H54 (cell line): ENCODE data around the gene IRF9.

Experiments used
- DNase-seq: peaks from one replicate; pipeline ENCODE4 v3.0.0; 2011; ENCODE audit warnings: low spot score, mixed read lengths; ENCODE audit not compliant: insufficient read length
- FAIRE-seq: peaks from 3 replicates; lab custom pipeline; 2011; peaks lifted over from hg19 to GRCh38; lab: Jason Lieb, UNC
- POLR2A ChIP-seq: IDR thresholded peaks from 2 replicates; pipeline ENCODE4 v1.6.1; 2011; ENCODE audit warnings: low read depth, mild to moderate bottlenecking, low read length

IRF9 gene

GRCh38 chr14:24146978-24147760 lies 13.9 kb upstream of the IRF9 start, which contains the start of gene RNF31:
Gene RNF31, plus strand, starts transcription at chr14:24147498. Its CDS starts 201 bp downstream, at chr14:24147699.
- FAIRE-seq (peak; percentile 61), DNase-seq (peak; percentile 75)
- TF ChIP-seq POLR2A, result peak; percentile 50; the same call in 1 of the 2 replicates

GRCh38 chr14:24147761-24148428 lies 13.2 kb upstream of the IRF9 start:
- no peak for TF ChIP-seq POLR2A
- DNase-seq (no peak), FAIRE-seq (no peak)

DNA sequence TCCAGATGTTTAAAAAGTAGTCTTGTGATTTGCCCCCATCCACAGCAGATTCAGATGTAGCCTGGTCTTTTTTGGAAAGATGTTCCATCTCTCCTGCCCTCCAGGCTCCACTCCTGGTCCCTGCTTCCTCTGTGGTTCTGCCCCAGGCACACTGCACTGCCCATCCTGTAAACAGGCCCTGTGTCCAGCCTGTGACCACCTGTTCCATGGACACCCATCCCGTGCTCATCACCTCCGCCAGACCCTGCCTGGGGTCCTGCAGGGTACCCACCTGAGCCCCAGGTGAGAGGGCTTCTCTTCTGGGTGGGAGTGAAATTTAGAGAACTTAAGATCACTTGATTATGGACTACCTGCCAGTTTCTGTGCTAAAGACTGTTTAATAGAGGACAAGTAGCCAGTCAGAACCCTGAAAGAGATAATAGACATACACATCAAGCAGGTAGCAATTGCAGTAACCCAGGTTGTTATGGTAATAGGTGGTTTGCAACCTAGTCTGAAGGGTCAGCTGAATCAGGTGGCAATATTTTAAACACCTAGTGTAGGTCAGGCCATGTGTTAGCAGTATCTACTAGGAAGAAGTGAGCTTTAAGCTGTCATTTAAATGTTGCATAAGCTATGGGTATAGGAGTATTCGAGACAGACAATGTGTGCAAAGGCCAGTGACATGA lies 11.6 kb upstream of the IRF9 start:
- no peak for DNase-seq
- no peak for FAIRE-seq
- no peak for TF ChIP-seq POLR2A

DNA sequence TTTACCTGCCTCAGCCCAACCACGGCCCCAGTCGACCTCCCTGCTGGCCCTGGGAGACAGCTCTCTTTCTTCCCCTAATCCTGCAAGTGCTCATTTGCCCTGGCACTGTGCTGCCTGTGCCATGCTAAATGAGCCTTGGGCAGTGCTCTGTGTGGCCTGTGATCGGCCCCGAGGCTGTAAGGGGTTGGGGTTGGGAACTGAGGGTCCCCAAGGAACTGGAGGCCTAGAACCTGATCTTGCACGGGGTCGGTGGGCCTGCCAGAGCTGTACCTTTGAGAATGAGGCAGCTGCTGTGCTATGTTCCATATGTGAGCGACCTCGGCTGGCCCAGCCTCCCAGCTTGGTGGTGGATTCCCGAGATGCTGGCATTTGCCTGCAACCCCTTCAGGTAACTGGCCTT lies 11.0 kb upstream of the IRF9 start:
- DNase-seq (no peak), FAIRE-seq (no peak)
- TF ChIP-seq POLR2A, result no peak

GRCh38 chr14:24150567-24150966 lies 10.5 kb upstream of the IRF9 start:
- no peak for TF ChIP-seq POLR2A

DNA sequence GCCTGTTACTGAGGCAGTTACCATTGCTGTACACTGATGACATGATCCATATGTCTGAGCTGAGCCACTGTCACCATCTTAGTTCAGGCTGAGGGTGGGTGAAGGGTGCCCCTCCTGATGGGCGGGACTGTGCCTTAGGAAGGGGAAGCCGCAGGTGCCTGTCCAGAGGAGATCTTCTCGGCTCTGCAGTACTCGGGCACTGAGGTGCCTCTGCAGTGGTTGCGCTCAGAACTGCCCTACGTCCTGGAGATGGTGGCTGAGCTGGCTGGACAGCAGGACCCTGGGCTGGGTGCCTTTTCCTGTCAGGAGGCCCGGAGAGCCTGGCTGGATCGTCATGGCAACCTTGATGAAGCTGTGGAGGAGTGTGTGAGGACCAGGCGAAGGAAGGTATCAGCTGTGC lies 10.1 kb upstream of the IRF9 start:
- TF ChIP-seq POLR2A, result no peak
- FAIRE-seq (no peak), DNase-seq (no peak)

More at GRCh38 chr14:24150567-24150966, 10.5 kb upstream of the IRF9 start:
- DNase-seq (no peak), FAIRE-seq (no peak)

DNA sequence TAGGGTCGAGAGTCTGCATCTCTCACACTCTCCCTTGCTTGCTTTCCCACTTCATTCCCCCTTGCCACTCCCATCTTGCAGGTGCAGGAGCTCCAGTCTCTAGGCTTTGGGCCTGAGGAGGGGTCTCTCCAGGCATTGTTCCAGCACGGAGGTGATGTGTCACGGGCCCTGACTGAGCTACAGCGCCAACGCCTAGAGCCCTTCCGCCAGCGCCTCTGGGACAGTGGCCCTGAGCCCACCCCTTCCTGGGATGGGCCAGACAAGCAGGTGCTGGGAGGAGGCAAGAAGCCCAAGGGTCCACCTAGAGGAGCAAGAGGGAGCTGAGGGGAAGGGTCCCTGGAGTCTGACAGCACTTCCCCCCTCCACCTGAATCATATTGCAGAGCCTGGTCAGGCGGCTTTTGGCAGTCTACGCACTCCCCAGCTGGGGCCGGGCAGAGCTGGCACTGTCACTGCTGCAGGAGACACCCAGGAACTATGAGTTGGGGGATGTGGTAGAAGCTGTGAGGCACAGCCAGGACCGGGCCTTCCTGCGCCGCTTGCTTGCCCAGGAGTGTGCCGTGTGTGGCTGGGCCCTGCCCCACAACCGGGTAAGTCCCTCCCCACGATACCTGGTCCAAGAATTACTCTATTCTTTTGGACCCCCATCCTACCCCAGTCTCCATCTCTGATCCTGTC lies 9.5 kb upstream of the IRF9 start:
- no peak for TF ChIP-seq POLR2A
- FAIRE-seq (no peak), DNase-seq (no peak)

DNA sequence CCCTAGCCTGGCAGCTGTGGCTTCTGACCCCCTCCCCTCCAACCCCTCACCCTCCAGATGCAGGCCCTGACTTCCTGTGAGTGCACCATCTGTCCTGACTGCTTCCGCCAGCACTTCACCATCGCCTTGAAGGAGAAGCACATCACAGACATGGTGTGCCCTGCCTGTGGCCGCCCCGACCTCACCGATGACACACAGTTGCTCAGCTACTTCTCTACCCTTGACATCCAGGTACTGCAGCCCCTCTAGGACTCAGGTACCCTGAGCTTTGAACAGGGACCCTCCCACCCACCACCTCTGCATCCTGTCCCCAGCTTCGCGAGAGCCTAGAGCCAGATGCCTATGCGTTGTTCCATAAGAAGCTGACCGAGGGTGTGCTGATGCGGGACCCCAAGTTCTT lies 6.0 kb upstream of the IRF9 start:
- FAIRE-seq (no peak), DNase-seq (no peak)
- no peak for TF ChIP-seq POLR2A

- FAIRE-seq (no peak), DNase-seq (no peak)
- no peak for TF ChIP-seq POLR2A
Observed at GRCh38 chr14:24156840-24157239, 4.2 kb upstream of the IRF9 start.

DNA sequence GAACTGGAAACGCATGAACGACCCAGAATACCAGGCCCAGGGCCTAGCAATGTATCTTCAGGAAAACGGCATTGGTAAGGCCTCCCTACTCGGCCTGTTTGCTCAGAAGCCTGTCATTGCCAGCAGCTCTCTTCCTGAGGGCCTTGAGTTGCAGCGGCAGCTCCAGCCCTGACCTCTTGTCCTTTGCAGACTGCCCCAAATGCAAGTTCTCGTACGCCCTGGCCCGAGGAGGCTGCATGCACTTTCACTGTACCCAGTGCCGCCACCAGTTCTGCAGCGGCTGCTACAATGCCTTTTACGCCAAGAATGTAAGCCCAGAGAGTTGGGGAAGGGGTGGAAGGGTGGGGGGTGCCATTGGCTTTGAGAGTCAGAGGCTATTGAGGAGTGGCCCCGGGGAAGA lies 3.7 kb upstream of the IRF9 start:
- no peak for FAIRE-seq
- TF ChIP-seq POLR2A, result no peak
- DNase-seq, result no peak

GRCh38 chr14:24159777-24160498 lies 1.1 kb upstream of the IRF9 start:
- DNase-seq, result no peak
- no peak for FAIRE-seq
- TF ChIP-seq POLR2A, result no peak

DNA sequence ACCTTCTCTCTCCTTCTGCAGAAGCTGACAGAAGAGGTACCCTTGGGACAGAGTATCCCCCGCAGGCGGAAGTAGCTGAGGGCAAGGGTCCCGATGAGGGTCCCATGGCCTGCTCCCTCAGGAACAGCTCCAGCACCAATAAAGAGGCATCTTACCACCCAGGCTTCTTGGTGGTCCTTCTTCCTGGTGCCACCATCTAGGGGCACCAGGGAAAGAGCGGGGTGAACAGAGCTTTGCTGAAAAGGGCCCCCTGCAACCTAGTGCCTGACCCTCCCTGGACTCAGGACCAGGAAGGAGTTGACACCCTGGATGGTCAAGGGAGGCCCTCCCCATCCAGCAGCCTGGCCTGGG lies 591 bp upstream of the IRF9 start:
- no peak for TF ChIP-seq POLR2A
- DNase-seq (no peak), FAIRE-seq (no peak)

GRCh38 chr14:24162093-24162492 lies 1.0 kb downstream of the IRF9 start:
- DNase-seq (no peak), FAIRE-seq (no peak)
- TF ChIP-seq POLR2A, result no peak

DNA sequence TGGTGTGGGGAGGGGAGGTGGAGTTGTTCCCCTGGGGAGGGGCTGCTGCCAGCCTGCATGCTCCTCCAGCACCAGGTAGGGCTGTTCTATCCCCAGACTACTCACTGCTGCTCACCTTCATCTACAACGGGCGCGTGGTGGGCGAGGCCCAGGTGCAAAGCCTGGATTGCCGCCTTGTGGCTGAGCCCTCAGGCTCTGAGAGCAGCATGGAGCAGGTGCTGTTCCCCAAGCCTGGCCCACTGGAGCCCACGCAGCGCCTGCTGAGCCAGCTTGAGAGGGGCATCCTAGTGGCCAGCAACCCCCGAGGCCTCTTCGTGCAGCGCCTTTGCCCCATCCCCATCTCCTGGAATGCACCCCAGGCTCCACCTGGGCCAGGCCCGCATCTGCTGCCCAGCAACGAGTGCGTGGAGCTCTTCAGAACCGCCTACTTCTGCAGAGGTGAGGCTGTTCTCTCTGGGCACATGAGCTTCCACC lies 3.5 kb downstream of the IRF9 start:
- TF ChIP-seq POLR2A, result no peak
- FAIRE-seq (no peak), DNase-seq (no peak)
